HG03354 (cell line): ENCODE data around the gene KRT75.

Experiments used
- ATAC-seq: cut with Tn5 transposase; IDR thresholded peaks from one replicate; pipeline ENCODE4 v1.9.1; 2021; ENCODE audit warnings: mild to moderate bottlenecking; ENCODE audit not compliant: unreplicated experiment, poor library complexity, severe bottlenecking

The KRT75 gene

DNA sequence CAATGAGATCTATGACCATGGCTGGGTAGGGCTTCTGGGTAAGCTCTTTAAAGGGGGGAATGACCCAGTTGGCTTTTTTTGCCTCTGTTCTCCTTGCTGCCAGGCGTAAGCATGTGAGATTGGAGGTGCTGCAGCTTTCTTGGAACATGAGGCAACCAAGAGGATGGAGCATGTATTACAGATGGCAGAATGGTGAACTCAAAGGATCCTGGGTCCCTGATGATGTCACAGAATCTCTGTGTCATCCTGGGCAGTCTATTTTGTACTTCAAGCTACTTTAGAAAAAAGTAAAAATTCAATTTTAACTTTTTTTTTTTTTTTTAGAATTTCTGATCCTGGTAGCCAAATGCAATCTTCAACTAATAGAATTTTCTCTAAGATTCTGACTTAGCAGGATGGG, 36.0 kb downstream of the KRT75 start:
- ATAC-seq: no peak

- ATAC-seq: no peak
These were observed 37.5 kb downstream of the KRT75 start for GRCh38 chr12:52396656-52397055.

GRCh38 chr12:52395761-52396434, 38.3 kb downstream of the KRT75 start:
- no peak for ATAC-seq

DNA sequence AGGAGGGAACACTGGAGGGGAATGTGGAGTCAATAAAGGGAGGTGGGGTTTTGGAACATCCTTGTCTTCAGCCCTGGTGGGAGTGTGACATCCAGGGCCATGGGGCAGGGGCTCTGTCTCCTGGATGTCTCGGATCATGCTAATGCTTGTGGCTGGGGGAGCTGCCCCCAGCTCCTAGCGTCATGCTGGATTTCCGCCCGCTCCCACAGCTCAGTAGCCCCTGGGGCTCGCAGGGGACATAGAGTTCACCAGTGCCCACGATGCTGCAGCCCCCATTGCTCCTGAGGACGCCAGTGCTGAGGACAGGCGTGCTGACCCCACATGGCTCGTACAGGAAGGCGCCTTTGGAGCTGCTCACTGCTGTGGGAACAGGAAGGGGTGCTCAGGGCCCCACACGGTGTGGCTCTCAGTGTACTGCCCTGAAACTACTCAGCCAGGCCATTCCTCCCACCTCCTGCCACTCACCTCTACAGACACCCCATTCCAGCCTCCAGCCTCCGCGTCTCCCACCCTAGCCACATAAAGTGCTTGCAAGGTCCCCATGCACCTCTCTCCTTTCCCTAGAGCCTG, 39.2 kb downstream of the KRT75 start:
- ATAC-seq: no peak

DNA sequence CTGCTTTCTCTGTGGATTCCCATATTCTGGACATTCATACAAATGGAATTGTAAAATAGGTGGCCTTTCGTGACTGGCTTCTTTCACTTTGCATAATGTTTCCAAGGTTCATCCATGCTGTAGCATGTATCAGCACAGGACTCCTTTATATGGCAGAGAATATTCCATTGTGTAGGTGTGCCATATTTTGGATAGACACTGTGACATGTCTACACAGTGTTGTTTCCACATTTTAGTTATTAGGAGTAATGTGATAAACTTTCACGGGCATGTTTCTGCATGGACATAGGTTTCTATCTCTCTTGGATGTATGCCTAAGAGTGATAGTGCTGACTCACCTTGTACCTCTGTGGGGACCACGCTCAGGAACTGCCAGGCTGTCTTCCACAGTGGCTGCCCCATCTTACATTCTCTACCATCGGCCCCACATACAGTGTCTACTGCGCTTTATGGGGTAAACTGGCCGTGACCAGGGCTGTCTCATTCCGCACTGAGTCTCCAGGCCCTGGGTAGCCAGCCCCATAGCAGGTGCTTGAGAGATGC, 41.6 kb downstream of the KRT75 start:
- ATAC-seq: no peak

GRCh38 chr12:52391618-52392002, 42.6 kb downstream of the KRT75 start:
- ATAC-seq: no peak

GRCh38 chr12:52390739-52391617, 43.2 kb downstream of the KRT75 start:
- ATAC-seq: no peak

- no peak for ATAC-seq
These were observed 44.6 kb downstream of the KRT75 start for GRCh38 chr12:52389313-52390207.

DNA sequence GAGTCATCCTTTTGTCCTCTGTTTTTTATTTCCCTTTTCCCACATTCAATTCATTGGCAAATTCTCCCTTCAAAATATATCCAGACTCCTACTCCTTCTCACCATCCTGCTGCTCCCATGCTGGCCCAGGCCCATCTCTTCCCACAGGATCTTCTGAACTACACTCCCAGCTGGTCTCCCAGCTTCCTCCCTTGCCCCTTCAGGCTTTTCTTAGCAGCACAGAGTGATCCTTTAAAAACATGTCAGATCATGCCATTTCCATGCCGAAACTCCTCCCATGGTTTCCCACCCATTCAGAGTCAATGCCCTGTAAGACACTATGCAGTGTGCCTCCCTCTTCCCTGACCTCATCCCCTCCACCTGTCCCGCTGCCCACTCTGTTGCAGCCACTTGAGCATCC, 46.3 kb downstream of the KRT75 start:
- no peak for ATAC-seq

DNA sequence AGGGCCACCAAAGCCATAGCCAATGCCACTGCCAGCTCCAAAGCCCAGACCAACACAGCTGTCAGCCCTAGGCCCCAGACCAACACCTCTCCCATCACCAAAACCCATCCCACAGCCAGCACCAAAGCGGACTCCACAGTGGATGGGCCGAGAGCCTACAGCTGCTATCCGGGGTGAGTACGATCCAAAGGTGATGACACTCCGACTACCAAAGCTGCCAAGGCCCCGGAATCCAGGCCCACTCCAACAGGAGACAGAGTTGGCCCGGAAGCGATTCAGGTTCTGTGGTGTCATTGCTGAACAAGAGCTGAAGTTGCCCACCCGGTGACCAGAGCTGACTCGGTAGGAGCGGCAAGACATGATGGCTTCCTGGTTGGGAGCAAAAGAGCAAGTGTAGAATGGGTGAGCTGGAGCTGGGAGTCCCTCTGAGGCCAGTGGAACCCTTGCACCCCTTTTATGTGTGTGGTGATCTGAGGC, 48.9 kb downstream of the KRT75 start, which contains the start of gene KRT84:
Gene KRT84, minus strand, starts transcription at position 427 of the 477 bp plus-strand sequence. Its CDS starts 67 bp downstream, at position 360.
- no peak for ATAC-seq

DNA sequence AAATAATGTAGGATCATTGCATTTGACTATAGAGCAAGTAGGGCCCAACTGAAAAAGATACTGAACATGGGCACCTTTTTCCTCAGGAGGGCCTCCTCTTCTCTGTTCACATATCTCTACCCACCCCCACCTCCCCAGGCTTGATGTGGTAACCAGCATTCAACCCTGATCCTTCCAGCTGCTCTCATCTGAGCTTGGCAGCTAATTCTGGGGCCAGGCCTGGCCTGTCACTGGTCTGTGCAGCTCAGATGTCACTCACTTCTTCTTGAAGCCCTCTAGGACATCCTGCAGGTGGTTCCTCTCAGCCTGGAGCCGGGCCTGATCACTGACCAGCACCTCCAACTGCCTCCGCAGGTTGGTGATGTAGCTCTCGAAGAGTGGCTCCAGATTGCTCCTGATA, 50.8 kb downstream of the KRT75 start:
- no peak for ATAC-seq

DNA sequence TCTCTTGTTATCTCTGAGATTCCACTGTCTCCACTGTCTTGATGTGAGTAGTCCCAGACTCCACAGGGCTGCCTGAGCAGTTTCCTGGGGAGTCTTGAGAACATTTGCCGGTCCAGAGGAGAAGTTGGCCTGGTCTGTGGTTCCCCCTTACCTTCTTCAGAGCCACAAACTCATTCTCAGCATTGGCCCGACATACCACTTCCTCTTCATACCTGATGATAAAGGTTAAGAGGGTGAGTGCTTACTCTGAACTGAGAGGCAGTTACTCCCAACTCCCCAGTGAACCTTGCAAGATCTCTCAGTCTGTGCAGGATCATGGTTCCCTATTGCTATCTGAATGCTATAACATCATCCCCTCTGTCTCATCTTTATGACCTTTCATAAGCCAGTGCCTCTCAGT, 51.3 kb downstream of the KRT75 start:
- no peak for ATAC-seq

DNA sequence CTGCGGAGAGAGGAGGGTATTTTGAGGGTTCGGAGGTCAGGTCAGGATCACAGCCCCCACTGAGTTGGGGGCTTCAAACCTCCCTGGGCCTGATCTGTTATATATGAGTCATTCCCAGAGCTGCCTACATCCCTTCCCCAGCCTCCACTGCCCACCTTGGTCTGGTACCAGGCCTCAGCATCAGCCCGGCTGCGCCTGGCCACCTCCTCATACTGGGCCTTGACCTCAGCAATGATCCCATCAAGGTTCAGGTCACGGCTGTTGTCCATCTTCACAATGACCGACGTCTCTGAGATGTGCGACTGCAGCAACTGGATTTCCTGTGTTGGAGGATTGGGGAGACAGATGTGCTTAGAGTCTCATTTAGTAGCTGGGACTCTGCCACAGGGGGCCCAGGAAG, 53.0 kb downstream of the KRT75 start:
- no peak for ATAC-seq

DNA sequence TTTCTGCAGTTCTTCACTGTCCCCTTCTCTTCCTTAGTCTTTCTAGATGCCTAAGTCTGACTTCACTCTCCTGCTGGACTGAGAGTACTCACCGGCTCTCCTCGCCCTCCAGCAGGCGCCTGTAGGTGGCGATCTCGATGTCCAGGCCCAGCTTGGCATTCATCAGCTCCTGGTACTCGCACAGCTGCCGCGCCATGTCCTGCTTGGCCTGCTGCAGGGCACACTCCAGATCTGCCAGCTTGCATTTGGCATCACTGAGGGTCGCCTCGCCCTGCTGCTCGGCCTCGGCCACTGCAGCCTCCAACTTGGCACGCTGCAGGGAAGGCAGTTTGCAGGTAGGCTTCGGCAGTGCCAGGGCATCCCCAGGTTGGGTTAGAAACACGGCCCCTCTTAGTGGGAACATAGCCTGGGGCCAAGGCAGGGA, 53.9 kb downstream of the KRT75 start:
- ATAC-seq: no peak

GRCh38 chr12:52379536-52379935, 54.6 kb downstream of the KRT75 start:
- ATAC-seq: no peak

DNA sequence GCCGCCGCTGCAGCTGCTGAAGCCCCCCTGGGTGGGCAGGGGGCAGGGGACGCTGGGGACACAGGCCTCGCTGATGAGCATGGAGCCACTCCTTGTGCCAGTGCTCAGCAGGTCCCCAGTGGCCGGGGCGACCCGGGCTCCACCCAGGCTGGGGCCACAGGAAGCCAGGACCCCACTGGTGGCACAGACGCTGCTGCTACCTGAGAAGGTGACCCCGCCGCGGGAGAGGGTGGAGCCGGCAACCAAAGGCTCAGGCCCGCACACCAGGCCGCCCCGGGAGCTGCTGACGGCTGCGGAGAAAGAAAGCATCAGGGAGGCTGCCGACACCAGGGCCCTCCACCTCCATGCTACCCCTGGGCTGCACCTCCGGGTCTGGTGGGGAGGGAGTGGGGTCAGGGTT, 56.1 kb downstream of the KRT75 start:
- no peak for ATAC-seq

GRCh38 chr12:52377266-52377665, 56.9 kb downstream of the KRT75 start:
- ATAC-seq: no peak
